ENCODE measurements around the gene TRIM34. TPM values are rescaled to one million over a fixed set of nuclear protein-coding genes. Genes with fewer than 3 reads are reported as not detected.
A peak's percentile ranks its signal among the peaks of the same experiment; 100 is the strongest.
"Not testable (repeated sequence)": the region's sequence is repeated elsewhere in the genome, so short reads cannot be mapped to it uniquely, and the experiment has no call there.

The TRIM34 gene
- total RNA-seq, 8 experiments from 2014 or later: 0.16 to 9.7 (median 2.2) TPM

DNA sequence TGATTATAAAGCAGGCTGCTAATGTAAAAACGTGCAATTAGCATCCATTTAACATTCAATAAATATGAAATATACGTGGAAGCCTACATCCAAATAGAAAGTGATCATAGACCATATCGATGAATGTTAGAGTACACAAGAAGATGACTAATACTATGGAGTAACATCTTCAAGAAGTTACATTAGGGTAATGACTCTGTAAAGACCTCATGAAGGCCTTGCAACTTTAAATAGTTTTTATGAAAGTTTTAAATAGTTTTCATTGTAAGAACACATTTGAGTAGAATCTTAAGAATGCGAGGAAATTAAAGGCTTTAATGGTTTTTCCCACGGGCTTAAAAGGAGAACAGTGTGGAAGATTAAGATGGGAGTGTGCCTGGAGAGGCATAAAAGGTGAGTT, 1.4 kb downstream of the TRIM34 start:
- H3K4me3 ChIP-seq: no peak overlapping the region
- H3K4me1 ChIP-seq (replicated peaks in 1 of 2): peaks cover 0 to 9% of the 10 kb centered on the region in 2 donors
- in situ Hi-C loops (cut with MboI; ENCODE audit: low pct_unique_long_range_greater_than_20kb in 2 of 9, low sequenced_read_pairs in 9 of 9, unreplicated experiment in 9 of 9): no loop called here
- no peak for ATAC-seq (replicated peaks in 6 of 8)
- 37 to 86% (median 78%) methylated on average over 2 to 5 of the region's 5 CpGs; no CpG with 5 or more reads in 1 of the 10 experiments for WGBS, 10 experiments
- no peak overlapping the region for H3K27ac ChIP-seq

DNA sequence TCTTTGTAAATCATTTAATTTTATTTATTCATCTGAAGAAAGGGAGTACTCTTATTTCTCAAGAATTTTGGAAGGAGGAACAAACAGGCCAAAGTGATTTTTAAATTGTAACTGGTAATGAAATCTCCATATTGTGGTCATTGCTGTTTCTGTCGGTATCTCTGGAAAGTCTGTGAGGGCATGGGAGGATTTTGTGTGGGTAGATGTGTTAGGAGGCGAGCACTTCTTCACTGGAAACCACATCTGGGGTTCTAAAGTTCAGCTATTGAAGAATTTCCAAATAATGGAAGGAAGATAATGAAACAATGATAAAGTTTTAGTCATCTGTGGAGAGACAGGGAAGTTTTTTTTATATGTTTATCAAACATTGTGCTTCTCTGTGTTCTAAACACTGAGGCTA, 6.6 kb downstream of the TRIM34 start:
- ATAC-seq (replicated peaks in 6 of 8): no peak
- in situ Hi-C loops (cut with MboI; ENCODE audit: low pct_unique_long_range_greater_than_20kb in 2 of 9, low sequenced_read_pairs in 9 of 9, unreplicated experiment in 9 of 9): no loop called here

DNA sequence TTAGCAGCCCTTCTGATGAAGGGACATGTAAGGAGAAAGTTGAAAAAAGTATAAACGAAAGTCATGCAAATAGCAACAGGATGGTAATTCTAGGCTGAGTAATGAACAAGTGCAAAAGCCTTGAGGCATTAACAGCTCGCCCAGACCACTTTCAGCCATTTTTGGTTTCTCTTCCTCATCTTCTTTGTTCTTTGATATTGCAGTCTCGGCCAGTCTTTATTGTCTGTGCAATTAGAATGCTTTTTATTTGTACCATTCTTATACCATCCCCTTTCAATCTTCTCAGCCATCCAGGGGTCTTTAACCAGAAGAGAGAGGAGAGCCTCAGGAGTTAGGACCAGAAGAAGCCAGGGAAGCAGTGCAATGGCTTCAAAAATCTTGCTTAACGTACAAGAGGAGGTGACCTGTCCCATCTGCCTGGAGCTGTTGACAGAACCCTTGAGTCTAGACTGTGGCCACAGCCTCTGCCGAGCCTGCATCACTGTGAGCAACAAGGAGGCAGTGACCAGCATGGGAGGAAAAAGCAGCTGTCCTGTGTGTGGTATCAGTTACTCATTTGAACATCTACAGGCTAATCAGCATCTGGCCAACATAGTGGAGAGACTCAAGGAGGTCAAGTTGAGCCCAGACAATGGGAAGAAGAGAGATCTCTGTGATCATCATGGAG, 7.3 kb downstream of the TRIM34 start:
- in situ Hi-C loops (cut with MboI; ENCODE audit: low pct_unique_long_range_greater_than_20kb in 2 of 9, low sequenced_read_pairs in 9 of 9, unreplicated experiment in 9 of 9): no loop called here
- no peak overlapping the region for H3K27ac ChIP-seq
- ATAC-seq (replicated peaks in 6 of 8): peak in 1 of 8 experiments; percentile 33
- H3K4me3 ChIP-seq: no peak overlapping the region
- WGBS, 10 experiments: 49 to 100% (median 73%) methylated on average over 1 to 5 of the region's 5 CpGs
- H3K4me1 ChIP-seq (replicated peaks in 1 of 2): no peaks in the 10 kb centered on the region

More for the DNA sequence above, 6.6 kb downstream of the TRIM34 start:
- no peak overlapping the region for H3K27ac ChIP-seq
- no peaks in the 10 kb centered on the region for H3K4me1 ChIP-seq (replicated peaks in 1 of 2)
- no peak overlapping the region for H3K4me3 ChIP-seq
- WGBS, 10 experiments: 34 to 100% (median 83%) methylated on average over 1 to 2 of the region's 2 CpGs; no CpG with 5 or more reads in 3 of the 10 experiments

DNA sequence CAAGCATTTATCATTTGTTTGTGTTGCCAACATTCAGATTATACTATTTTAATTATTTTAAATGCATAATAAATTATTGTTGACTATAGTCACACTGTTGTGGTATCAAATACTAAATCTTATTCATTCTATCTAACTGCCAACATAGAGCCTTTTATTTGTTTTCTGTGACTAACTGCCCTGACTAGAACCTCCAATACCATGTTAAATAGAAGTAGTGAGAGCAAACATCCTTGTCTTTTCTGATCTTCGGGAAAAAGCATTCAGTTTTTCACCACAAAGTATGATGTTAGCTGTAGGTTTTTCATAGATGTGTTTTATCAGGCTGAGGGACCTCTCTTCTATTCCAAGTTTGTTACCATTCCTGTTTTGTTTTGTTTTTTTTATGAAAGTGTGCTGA, 15.2 kb downstream of the TRIM34 start:
- no peaks in the 10 kb centered on the region for H3K4me1 ChIP-seq (replicated peaks in 1 of 2)
- H3K27ac ChIP-seq: no peak overlapping the region
- in situ Hi-C loops (cut with MboI; ENCODE audit: low pct_unique_long_range_greater_than_20kb in 2 of 9, low sequenced_read_pairs in 9 of 9, unreplicated experiment in 9 of 9): no loop called here
- no peak for ATAC-seq (replicated peaks in 6 of 8)
- WGBS, 10 experiments: 27 to 100% (median 71%) methylated on average over 1 of the region's 1 CpG; no CpG with 5 or more reads in 3 of the 10 experiments
- H3K4me3 ChIP-seq: no peak overlapping the region

DNA sequence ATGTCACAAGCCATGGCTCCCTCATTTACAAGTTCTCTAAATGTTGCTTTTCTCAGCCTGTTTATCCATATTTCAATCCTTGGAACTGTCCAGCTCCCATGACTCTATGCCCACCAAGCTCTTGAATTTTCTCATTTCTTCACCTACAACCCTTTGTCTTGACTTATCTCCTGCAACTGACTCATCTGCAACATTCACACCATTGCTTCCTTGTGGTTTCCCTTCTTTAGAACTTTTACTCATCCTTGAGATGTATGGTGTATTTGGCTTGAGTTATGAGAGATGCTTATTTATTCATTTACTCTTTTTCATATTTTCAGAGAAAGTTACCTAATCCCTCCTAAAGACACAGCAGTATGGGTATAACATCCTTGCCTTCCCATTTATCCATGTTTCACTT, 18.8 kb downstream of the TRIM34 start:
- in situ Hi-C loops (cut with MboI; ENCODE audit: low pct_unique_long_range_greater_than_20kb in 2 of 9, low sequenced_read_pairs in 9 of 9, unreplicated experiment in 9 of 9): no loop called here

DNA sequence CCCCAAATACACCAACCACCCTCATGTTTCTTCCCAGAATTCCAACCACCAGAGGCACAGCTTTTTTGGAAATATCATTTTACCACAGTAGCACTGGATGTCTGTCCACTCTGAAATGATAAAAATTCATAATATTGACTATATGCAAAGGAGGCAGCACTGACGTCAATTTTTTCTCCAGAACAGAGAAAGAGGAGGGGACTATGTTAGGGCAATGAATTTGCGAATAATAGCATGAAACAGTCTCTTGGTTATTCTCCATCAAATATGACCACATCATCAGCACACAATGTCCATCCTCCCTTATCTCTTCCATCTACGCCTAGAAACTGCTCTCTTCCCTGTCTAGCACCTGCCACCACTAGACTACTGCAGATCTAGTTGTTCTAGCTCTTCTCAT, 21.3 kb downstream of the TRIM34 start:
- ATAC-seq (replicated peaks in 6 of 8): peak in 3 of 8 experiments; percentile 90 to 99 (median 96)
- Histone ChIP-seq H3K4me3 (no peak overlapping the region), H3K4me1 (replicated peaks in 1 of 2) (no peaks in the 10 kb centered on the region), H3K27ac (no peak overlapping the region)
- in situ Hi-C loops (cut with MboI; ENCODE audit: low pct_unique_long_range_greater_than_20kb in 2 of 9, low sequenced_read_pairs in 9 of 9, unreplicated experiment in 9 of 9): no loop called here
- 46 to 100% (median 80%) methylated on average over 1 to 3 of the region's 3 CpGs; no CpG with 5 or more reads in 1 of the 10 experiments for WGBS, 10 experiments

More for the DNA sequence above, 18.8 kb downstream of the TRIM34 start:
- no peak overlapping the region for H3K27ac ChIP-seq
- no peaks in the 10 kb centered on the region for H3K4me1 ChIP-seq (replicated peaks in 1 of 2)
- H3K4me3 ChIP-seq: no peak overlapping the region
- no peak for ATAC-seq (replicated peaks in 6 of 8)

DNA sequence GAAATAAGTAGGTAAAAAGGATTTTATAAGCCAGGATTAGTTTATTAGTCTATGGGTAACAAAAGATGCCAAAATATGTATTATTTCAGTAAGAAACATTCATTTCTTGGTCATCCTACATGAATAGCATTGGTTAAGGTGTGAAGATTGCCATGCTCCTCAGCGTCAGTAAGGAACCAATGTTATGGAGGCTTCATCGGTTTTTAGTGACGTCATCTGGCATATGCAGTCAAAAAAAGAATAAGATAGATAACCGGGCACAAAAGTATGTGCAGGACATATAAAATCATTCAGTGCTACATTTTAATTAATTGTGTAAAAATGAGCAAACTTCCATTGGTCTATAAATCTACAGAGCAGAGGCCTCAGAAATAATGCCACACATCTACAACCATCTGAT, 30.7 kb downstream of the TRIM34 start:
- in situ Hi-C loops (cut with MboI; ENCODE audit: low pct_unique_long_range_greater_than_20kb in 2 of 9, low sequenced_read_pairs in 9 of 9, unreplicated experiment in 9 of 9): no loop called here
- no peaks in the 10 kb centered on the region for H3K4me1 ChIP-seq (replicated peaks in 1 of 2)
- no peak overlapping the region for H3K27ac ChIP-seq
- 85 to 100% (median 94%) methylated on average over 3 to 4 of the region's 4 CpGs; no CpG with 5 or more reads in 2 of the 10 experiments for WGBS, 10 experiments
- H3K4me3 ChIP-seq: no peak overlapping the region
- no peak for ATAC-seq (replicated peaks in 6 of 8)

DNA sequence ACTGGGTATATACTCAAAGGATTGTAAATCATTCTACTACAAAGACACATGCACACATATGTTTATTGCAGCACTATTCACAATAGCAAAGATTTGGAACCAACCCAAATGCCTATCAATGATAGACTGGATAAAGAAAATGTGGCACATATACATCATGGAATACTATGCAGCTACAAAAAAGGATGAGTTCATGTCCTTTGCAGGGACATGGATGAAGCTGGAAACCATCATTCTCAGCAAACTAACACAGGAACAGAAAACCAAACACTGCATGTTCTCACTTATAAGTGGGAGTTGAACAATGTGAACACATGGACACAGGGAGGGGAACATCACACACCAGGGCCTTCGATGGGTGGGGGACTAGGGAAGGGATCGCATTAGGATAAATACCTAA, 32.2 kb downstream of the TRIM34 start:
- WGBS, 10 experiments: no CpG with 5 or more reads among the region's 2 CpGs
- H3K27ac ChIP-seq; H3K4me3 ChIP-seq; ATAC-seq (replicated peaks in 6 of 8); in situ Hi-C loops (cut with MboI; ENCODE audit: low pct_unique_long_range_greater_than_20kb in 2 of 9, low sequenced_read_pairs in 9 of 9, unreplicated experiment in 9 of 9); H3K4me1 ChIP-seq (replicated peaks in 1 of 2): not testable (repeated sequence)

DNA sequence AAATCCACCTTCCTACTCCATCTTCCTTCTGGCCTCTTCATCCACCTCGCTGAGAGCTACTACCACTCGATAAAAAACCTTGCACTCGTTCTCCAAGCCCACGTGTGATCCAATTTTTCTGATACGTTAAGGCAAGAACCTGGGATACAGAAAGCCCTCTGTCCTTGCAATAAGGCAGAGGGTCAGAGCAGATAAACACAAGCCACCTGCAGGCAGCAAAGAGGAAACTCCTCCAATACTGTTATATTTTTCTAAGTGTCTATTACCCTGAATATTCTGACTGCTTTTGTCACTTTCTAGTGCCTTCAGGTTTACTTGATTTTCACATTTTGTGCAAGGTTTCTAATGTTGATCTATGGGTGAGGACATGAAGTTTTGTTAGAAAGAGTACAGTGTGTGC, 33.5 kb downstream of the TRIM34 start:
- ATAC-seq (replicated peaks in 6 of 8): no peak
- Histone ChIP-seq H3K4me3 (no peak overlapping the region), H3K27ac (no peak overlapping the region), H3K4me1 (replicated peaks in 1 of 2) (no peaks in the 10 kb centered on the region)
- WGBS, 10 experiments: 70 to 100% (median 87%) methylated on average over 1 to 5 of the region's 5 CpGs; no CpG with 5 or more reads in 4 of the 10 experiments
- in situ Hi-C loops (cut with MboI; ENCODE audit: low pct_unique_long_range_greater_than_20kb in 2 of 9, low sequenced_read_pairs in 9 of 9, unreplicated experiment in 9 of 9): no loop called here

DNA sequence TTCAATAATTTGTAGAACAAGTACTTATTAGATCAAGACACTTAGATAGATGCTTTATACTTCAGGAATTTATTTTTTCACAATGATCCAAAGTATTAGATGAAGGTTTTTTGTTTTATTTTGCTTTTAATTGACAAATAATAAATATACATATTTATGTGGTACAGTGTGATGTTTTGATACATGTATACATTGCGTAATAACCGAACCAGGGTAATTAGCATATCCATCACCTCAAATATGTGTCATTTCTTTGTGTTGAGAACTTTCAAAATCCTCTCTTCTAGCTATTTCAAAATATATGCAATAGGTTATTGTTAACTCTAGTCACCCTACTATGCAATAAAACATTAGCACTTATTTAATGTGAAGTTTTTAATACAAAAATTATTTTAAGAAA, 38.7 kb downstream of the TRIM34 start:
- WGBS, 10 experiments: 80 to 100% (median 100%) methylated on average over 1 to 2 of the region's 2 CpGs; no CpG with 5 or more reads in 2 of the 10 experiments
- in situ Hi-C loops (cut with MboI; ENCODE audit: low pct_unique_long_range_greater_than_20kb in 2 of 9, low sequenced_read_pairs in 9 of 9, unreplicated experiment in 9 of 9): no loop called here
- ATAC-seq (replicated peaks in 6 of 8): no peak
- Histone ChIP-seq H3K4me3 (no peak overlapping the region), H3K27ac (no peak overlapping the region), H3K4me1 (replicated peaks in 1 of 2) (no peaks in the 10 kb centered on the region)

DNA sequence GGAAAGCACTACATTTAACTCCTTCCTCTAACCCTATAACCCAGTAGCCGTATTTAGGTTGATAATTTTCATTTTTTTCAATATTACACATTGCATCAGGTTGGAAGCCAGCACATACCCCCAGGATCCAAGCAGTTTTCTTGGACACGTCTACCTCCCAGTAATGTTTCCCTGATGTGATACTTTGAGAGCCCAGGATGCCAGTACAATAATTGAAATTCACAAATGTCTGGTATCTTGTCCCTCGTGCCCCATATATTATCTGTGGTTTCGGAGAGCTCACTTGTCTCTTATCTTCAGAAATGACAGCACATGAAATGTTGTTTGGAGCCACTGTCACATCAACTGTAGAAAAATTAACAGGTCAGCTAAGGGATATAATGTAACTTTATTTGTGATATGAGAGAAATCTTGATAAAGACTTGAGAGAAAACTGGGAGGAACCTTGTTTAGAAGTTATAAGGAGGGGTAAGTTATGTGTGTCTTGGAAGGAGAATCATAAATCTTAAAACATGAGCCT, 40.3 kb downstream of the TRIM34 start:
- no peak for ATAC-seq (replicated peaks in 6 of 8)
- Histone ChIP-seq H3K27ac (no peak overlapping the region), H3K4me3 (no peak overlapping the region), H3K4me1 (replicated peaks in 1 of 2) (no peaks in the 10 kb centered on the region)
- 80 to 100% (median 96%) methylated on average over 1 to 4 of the region's 4 CpGs; no CpG with 5 or more reads in 2 of the 10 experiments for WGBS, 10 experiments
- in situ Hi-C loops (cut with MboI; ENCODE audit: low pct_unique_long_range_greater_than_20kb in 2 of 9, low sequenced_read_pairs in 9 of 9, unreplicated experiment in 9 of 9): no loop called here

DNA sequence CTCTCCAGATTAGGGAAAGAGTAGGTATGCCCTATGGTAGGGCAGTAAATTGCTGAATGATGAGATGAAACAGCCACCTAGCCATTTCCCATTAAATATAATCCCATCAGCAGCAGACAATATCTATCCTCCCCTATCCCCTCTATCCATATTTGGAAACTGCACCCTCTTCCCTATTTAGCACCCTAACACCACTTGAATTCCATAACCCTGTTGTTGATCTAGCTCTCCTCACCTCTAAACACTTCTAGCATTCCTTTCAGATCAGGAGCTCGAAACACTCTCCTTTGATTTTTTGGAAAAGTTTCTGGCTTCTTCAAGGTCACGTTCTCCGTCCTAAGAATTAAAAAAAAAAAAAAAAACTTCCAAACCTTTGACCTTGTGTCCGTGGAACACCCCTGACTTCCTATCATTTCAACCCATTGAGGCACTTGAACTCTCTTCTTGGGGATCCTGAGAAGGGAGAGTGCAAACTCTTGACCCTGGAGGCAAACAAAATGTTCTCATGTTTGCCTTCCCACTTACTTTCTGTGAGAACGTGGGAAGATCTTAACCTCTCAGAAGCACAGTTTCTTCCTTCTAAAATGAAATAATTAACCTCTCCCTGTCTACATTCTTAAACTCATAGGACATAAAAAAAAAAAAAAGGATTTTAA, 41.1 kb downstream of the TRIM34 start:
- no peak for ATAC-seq (replicated peaks in 6 of 8)
- Histone ChIP-seq H3K4me3 (no peak overlapping the region), H3K27ac (no peak overlapping the region), H3K4me1 (replicated peaks in 1 of 2) (no peaks in the 10 kb centered on the region)
- WGBS, 10 experiments: 40 to 100% (median 90%) methylated on average over 1 to 5 of the region's 5 CpGs
- in situ Hi-C loops (cut with MboI; ENCODE audit: low pct_unique_long_range_greater_than_20kb in 2 of 9, low sequenced_read_pairs in 9 of 9, unreplicated experiment in 9 of 9): no loop called here

DNA sequence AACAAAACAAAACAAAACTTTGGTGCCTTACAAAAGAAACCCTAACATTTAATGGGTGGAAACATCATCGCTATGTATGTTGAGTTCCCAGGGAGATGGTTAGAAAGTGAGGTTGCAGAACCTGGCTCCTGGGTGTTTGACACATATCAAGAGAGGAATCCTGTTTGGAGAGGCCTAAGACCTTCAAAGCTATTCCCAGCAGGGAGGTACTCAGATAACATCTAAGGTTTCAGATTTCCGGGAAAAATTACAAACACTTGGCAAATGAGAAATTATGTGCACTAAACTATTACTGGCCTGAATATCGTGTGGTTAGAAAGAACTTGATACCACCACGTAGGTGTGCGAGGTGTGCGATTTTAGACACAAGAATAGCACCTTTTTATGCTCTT, 41.6 kb downstream of the TRIM34 start:
- WGBS, 10 experiments: 81 to 100% (median 98%) methylated on average over 1 to 6 of the region's 6 CpGs
- no peak for ATAC-seq (replicated peaks in 6 of 8)

DNA sequence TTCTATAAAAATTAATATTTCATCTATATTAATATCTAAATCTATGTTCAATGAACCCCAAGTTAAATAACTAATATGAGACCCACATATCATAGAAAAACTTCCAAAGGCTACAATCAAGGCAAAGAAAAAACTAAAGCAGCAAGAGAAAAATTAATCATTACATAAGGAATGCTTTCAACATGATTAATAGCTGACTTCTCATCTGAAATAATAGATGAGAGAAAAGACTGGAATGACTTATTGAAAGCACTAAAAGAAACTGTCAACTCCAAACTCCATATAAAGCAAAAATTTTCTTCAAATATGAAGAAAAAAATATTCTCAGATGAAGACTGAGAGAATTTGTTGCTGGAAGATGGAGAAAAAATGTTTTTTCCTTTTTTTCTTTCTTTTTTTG, 47.0 kb downstream of the TRIM34 start:
- Histone ChIP-seq H3K4me3 (no peak overlapping the region), H3K27ac (no peak overlapping the region), H3K4me1 (replicated peaks in 1 of 2) (no peaks in the 10 kb centered on the region)
- ATAC-seq (replicated peaks in 6 of 8): no peak
- in situ Hi-C loops (cut with MboI; ENCODE audit: low pct_unique_long_range_greater_than_20kb in 2 of 9, low sequenced_read_pairs in 9 of 9, unreplicated experiment in 9 of 9): no loop called here

More for the DNA sequence above, 41.6 kb downstream of the TRIM34 start:
- no peak overlapping the region for H3K4me3 ChIP-seq
- no peak overlapping the region for H3K27ac ChIP-seq
- in situ Hi-C loops (cut with MboI; ENCODE audit: low pct_unique_long_range_greater_than_20kb in 2 of 9, low sequenced_read_pairs in 9 of 9, unreplicated experiment in 9 of 9): no loop called here
- no peaks in the 10 kb centered on the region for H3K4me1 ChIP-seq (replicated peaks in 1 of 2)
